PFSK-1 (cell line): ENCODE data around the gene FAM169A. TPM values are rescaled to one million over a fixed set of nuclear protein-coding genes. Genes with fewer than 3 reads are reported as not detected.

Source experiments
- FOXP2 ChIP-seq: optimal IDR thresholded peaks from 2 replicates; pipeline ENCODE3; 2011; ENCODE audit warnings: borderline replicate concordance, control low read depth, inconsistent platforms; ENCODE audit not compliant: insufficient read depth; ENCODE audit errors: extremely low read length, extremely low read depth
- POLR2AphosphoS5 ChIP-seq: IDR thresholded peaks from 2 replicates; pipeline ENCODE4 v1.6.1; 2012; ENCODE audit warnings: low read depth, mild to moderate bottlenecking, control low read depth, low read length, moderate library complexity
- SIN3A ChIP-seq: IDR thresholded peaks from 2 replicates; pipeline ENCODE4 v1.6.1; 2012; ENCODE audit warnings: mild to moderate bottlenecking, low read length, moderate library complexity, borderline replicate concordance; ENCODE audit not compliant: insufficient read depth
- TAF1 ChIP-seq: IDR thresholded peaks from 2 replicates; pipeline ENCODE4 v1.6.1; 2012; ENCODE audit warnings: low read length, control low read depth, borderline replicate concordance; ENCODE audit not compliant: insufficient read depth
- polyA plus RNA-seq: library from polyadenylated mRNA; unstranded; fragments of >200 nt; gene quantifications from one replicate; pipeline ENCODE4 v1.2.1, GENCODE V29; 2012; ENCODE audit warnings: low read depth, missing spikeins; ENCODE audit not compliant: insufficient read length
- TF ChIP-seq, protein P1 (sequence below), 2 experiments: IDR thresholded peaks; 2 replicates each; pipeline versions ENCODE4 v1.6.1 to v1.8.0; 2011 to 2012; ENCODE audit warnings: low read depth in 2 of 2, low read length in 2 of 2, control low read depth in 1 of 2, inconsistent platforms in 1 of 2, mild to moderate bottlenecking in 1 of 2, moderate library complexity in 1 of 2; ENCODE audit not compliant: insufficient read depth in 1 of 2

FAM169A gene, protein sequence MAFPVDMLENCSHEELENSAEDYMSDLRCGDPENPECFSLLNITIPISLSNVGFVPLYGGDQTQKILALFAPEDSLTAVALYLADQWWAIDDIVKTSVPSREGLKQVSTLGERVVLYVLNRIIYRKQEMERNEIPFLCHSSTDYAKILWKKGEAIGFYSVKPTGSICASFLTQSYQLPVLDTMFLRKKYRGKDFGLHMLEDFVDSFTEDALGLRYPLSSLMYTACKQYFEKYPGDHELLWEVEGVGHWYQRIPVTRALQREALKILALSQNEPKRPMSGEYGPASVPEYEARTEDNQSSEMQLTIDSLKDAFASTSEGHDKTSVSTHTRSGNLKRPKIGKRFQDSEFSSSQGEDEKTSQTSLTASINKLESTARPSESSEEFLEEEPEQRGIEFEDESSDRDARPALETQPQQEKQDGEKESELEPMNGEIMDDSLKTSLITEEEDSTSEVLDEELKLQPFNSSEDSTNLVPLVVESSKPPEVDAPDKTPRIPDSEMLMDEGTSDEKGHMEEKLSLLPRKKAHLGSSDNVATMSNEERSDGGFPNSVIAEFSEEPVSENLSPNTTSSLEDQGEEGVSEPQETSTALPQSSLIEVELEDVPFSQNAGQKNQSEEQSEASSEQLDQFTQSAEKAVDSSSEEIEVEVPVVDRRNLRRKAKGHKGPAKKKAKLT
- not detected for polyA plus RNA-seq

DNA sequence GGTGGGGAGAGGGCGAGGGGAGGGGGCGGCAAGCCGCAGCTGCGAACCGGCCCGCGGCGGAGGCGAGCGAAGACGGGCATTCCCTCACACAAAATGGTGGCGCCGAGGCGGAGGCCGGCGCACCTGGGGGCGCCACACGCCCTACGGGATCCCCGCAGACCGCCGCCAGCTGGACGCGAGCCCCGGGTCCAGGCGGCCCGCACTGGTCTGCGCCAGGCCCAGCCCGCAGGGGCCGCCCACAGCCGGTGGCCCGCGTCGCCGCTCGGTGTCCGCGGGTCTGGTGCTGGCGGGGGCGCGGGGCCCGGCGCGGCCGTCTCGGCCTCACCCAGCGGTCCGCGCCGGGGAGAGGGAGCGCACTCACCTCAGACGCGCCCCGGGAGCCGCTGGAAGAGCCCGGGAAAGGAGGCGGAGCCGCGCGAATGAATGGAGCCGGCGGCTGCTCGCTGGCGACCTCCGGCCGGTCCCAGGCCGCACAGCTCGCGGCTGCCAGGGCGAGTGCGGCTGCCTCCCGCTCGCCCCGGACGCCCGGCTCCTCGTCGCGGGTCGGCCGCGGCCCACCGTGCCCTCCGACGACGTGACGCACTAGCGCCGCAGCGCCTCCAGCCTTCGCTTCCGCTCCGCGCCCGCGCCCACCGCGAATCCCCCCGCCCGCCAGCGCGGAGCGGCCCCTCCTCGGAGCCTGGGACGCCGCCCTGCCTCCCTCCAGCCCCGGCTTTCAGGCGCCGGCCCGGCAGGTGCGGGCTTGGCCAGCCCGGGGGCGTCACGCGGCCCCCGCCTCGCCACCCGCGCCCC, at the start of gene FAM169A:
Gene FAM169A (minus strand): TSS at position 584 of the 792 bp plus-strand sequence. CDS start 24,711 bp downstream, outside the sequence.
- TF ChIP-seq TAF1 (no peak), SIN3A (no peak), FOXP2 (no peak), POLR2AphosphoS5 (no peak)
- TF ChIP-seq, protein P1, sequence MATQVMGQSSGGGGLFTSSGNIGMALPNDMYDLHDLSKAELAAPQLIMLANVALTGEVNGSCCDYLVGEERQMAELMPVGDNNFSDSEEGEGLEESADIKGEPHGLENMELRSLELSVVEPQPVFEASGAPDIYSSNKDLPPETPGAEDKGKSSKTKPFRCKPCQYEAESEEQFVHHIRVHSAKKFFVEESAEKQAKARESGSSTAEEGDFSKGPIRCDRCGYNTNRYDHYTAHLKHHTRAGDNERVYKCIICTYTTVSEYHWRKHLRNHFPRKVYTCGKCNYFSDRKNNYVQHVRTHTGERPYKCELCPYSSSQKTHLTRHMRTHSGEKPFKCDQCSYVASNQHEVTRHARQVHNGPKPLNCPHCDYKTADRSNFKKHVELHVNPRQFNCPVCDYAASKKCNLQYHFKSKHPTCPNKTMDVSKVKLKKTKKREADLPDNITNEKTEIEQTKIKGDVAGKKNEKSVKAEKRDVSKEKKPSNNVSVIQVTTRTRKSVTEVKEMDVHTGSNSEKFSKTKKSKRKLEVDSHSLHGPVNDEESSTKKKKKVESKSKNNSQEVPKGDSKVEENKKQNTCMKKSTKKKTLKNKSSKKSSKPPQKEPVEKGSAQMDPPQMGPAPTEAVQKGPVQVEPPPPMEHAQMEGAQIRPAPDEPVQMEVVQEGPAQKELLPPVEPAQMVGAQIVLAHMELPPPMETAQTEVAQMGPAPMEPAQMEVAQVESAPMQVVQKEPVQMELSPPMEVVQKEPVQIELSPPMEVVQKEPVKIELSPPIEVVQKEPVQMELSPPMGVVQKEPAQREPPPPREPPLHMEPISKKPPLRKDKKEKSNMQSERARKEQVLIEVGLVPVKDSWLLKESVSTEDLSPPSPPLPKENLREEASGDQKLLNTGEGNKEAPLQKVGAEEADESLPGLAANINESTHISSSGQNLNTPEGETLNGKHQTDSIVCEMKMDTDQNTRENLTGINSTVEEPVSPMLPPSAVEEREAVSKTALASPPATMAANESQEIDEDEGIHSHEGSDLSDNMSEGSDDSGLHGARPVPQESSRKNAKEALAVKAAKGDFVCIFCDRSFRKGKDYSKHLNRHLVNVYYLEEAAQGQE (IDR thresholded peaks at IDR 0.05; ENCODE audit: insufficient read depth in 1 of 2, low read depth in 2 of 2, low read length in 2 of 2) = no peak

DNA sequence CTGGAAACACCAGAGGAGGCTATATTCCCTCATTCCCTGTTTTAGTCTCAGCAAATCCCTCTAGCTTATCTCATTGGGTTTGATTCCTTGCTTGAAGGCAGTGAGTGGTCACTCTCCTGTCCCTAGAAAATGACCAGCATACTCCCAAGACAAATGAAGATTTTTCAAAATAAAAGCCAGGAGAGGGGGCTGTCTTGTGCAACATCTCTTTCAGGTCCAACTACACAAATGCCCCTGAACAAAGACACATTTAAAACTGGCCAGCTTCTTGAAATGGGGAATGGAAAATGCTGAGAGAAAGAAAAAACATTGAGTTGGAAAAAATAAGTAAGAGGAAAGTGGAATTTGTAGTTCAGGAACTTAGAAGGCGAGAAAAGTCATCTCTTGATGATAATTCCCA, 49.3 kb upstream of the FAM169A start:
- TF ChIP-seq FOXP2 = no peak
- TF ChIP-seq POLR2AphosphoS5 = no peak
- TF ChIP-seq SIN3A = no peak
- TF ChIP-seq TAF1 = no peak
- TF ChIP-seq, protein P1 (IDR thresholded peaks at IDR 0.05; ENCODE audit: insufficient read depth in 1 of 2, low read depth in 2 of 2, low read length in 2 of 2) = no peak

DNA sequence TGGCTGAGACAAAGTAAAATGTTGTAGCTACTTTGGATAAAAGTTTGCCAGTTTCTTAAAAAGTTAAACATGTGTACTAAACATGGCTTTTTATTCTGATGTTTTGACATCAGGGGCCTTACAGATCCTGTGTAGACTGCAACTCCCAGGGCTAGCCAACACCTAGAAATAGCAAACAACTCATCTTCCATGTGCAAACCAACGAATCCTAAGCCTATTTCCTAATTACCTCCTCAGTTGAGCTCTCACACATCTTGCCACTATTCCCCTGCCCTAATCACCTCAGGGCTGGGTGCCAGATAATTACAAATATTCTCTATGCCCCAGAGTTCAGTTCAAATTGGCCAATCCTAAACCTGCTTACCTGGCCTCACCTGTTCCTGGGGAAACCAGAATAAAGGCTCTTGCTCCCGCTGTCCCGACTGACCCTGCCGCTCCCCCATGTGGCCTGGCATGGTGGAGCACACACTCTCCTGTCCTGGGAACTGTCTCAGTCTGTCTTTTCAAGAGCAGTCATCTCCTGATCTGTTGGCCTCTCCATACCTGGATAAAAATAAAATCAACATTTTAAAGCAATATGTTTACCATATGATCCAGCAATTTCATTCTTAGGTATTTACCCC, 37.1 kb upstream of the FAM169A start:
- TF ChIP-seq SIN3A (no peak), TAF1 (no peak), FOXP2 (no peak), POLR2AphosphoS5 (no peak)
- TF ChIP-seq, protein P1 (IDR thresholded peaks at IDR 0.05; ENCODE audit: insufficient read depth in 1 of 2, low read depth in 2 of 2, low read length in 2 of 2) = no peak

DNA sequence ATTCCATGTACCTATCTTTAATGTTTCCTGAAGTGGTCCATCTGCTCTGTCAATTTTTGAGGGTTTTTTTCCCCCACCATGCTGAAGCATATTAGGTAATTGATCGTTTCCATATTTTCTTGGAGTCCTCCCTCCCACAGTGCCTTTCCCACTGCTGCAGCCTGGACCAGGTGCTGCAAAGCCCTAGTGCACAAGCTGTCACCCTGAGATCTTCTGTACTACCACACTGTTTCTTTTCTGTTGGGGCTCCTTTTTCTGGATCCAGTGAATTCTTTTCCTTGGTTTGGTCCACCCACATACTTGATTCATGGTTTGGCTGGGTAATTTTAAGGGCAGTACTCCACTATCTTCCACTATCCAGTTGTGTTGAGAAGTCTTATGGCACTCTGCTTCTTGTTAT, 30.9 kb upstream of the FAM169A start:
- TF ChIP-seq FOXP2 = no peak
- TF ChIP-seq SIN3A = no peak
- TF ChIP-seq, protein P1 (IDR thresholded peaks at IDR 0.05; ENCODE audit: insufficient read depth in 1 of 2, low read depth in 2 of 2, low read length in 2 of 2) = no peak
